ENCODE results near the gene PHYHIPL. TPM values are rescaled to one million over a fixed set of nuclear protein-coding genes. Genes with fewer than 3 reads are reported as not detected.

The PHYHIPL gene
- polyA plus RNA-seq, 10 donors = 1.1 to 5.2 (median 2.1) TPM

DNA sequence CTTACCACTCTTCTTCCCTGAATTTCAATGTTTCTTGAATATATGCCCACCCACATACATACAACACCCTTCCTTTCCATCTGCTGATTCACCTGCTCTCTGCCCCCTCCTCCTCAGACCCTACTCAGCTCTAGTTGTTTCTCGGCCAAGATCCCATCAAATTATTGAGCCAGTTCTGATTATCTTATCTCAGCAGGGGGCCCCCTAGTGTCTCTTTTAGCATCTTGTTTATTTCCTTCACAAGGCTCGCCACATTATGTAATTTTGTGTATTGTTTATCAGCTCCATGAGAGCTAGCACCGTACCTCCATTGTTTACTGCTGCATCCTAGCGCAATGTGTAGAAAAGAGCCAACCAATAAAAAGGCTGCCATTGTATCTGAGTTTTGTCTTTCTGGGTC, 114.0 kb downstream of the PHYHIPL start:
- no peak for DNase-seq

Other genes starting within 250 kb of the PHYHIPL start
- 10 to 100 TPM; 27.4 to 41.2 (median 32.1) TPM for gene FAM13C, start 185.9 kb downstream of the PHYHIPL start, polyA plus RNA-seq (ENCODE audit: insufficient read length in 10 of 10)

Measured in muscle of back (tissue), 11 donors.